Measurements from ENCODE around the gene DMXL1. TPM values are rescaled to one million over a fixed set of nuclear protein-coding genes. Genes with fewer than 3 reads are reported as not detected.

Gene DMXL1
- total RNA-seq, 1 experiment from 2014 or later: 20.6 TPM

DNA sequence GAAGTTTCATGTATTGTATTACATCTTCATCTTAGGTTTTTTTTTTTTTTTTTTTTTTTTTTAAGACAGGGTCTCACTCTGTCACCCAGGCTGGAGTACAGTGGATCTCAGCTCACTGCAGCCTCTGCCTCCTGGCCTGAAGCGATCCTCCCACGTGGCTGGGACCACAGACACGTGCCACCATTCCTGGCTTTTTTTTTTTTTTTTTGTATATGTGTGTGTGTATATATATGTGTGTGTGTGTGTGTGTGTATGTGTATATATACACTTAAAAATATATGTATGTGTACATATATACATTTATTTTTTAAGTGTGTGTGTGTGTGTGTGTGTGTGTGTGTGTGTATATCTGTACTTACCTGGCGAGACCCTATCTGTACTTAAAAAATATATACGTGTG, 6.6 kb downstream of the DMXL1 start:
- Histone ChIP-seq H3K79me2 (ENCODE audit: low read length) (peaks cover 80% of the 10 kb centered on the region), H3K27ac (ENCODE audit: low read length) (no peak overlapping the region), H2AFZ (ENCODE audit: low read length) (no peak overlapping the region), H4K20me1 (ENCODE audit: low read length) (peaks cover 2% of the 10 kb centered on the region; the same call in 1 of the 2 replicates), H3K27me3 (ENCODE audit: low read length) (no peaks in the 10 kb centered on the region), H3K36me3 (ENCODE audit: low read depth, low read length) (no peaks in the 10 kb centered on the region), H3K9ac (ENCODE audit: low read length) (no peak overlapping the region), H3F3A (ENCODE audit: low read length, unreplicated experiment) (no peaks in the 10 kb centered on the region), H3K9me3 (ENCODE audit: low read length) (no peaks in the 10 kb centered on the region), H3K9me2 (replicated peaks; ENCODE audit: low read length) (no peaks in the 10 kb centered on the region), H3K4me1 (ENCODE audit: insufficient read depth, low read length) (peaks cover 10% of the 10 kb centered on the region), H3K4me3 (ENCODE audit: low read length) (no peak overlapping the region), H3K4me2 (ENCODE audit: low read length) (no peak overlapping the region)
- DNase-seq (no peak), ATAC-seq (no peak)
- no peak for TF ChIP-seq CTCF (conservative IDR thresholded peaks at IDR 0.05; ENCODE audit: low read depth, low read length)
- no peak for TF ChIP-seq EZH2phosphoT487 (IDR thresholded peaks at IDR 0.05; ENCODE audit: borderline replicate concordance, low read length)
- no peak for TF ChIP-seq EZH2 (IDR thresholded peaks at IDR 0.05; ENCODE audit: low read length, unreplicated experiment)
- no TSS peak for BruUV-seq (replicated peaks)
- intact Hi-C loops (cut with micrococcal nuclease): no loop called here
- ChIA-PET CTCF (interaction anchor here (0.6 kb wide), 1 partner anchor 351 kb away, joined by 8 read pairs; no protein-coding TSS in a partner anchor), POLR2A (ENCODE audit: unreplicated experiment) (no interaction called here)

DNA sequence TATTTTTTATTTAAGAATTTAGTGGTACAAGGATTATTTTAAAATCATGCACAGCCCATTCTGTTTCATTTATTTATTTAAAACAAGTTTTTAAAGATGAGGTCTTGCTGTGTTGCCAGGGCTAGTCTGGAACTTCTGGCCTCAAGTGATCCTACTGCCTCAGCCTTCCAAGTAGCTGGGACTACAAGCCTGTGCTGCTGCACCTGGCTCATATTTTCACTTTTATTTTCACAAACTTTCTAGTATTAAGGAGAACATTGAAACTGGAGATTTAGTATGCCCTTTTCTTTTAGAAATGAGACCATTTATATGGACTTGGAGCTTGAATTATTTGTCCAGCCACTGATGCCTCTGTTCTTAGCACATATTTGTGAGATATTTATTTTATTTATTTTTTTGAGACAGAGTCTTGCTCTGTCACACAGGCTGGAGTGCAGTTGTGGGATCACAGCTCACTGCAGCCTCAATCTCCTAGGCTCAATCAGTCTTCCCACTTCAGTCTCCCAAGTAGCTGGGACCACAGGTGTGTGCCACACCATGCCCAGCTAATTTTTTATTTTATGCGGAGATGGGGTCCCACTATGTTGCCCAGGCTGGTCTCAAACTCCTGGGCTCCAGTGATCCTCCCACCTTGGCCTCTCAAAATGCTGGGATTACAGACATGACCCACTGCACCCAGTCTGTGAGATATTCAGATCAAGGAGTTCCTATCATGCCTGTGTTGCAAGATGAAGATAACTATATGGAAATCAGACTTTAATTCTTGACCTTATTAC, 7.4 kb downstream of the DMXL1 start:
- Histone ChIP-seq H3K27me3 (ENCODE audit: low read length) (no peaks in the 10 kb centered on the region), H4K20me1 (ENCODE audit: low read length) (peaks cover 2% of the 10 kb centered on the region; the same call in 1 of the 2 replicates), H3K4me1 (ENCODE audit: insufficient read depth, low read length) (peaks cover 2% of the 10 kb centered on the region), H3K79me2 (ENCODE audit: low read length) (peaks cover 72% of the 10 kb centered on the region), H3K4me2 (ENCODE audit: low read length) (no peak overlapping the region), H3K9me3 (ENCODE audit: low read length) (no peaks in the 10 kb centered on the region), H3K27ac (ENCODE audit: low read length) (no peak overlapping the region), H2AFZ (ENCODE audit: low read length) (no peak overlapping the region), H3K9ac (ENCODE audit: low read length) (no peak overlapping the region), H3K36me3 (ENCODE audit: low read depth, low read length) (no peaks in the 10 kb centered on the region), H3K9me2 (replicated peaks; ENCODE audit: low read length) (no peaks in the 10 kb centered on the region), H3K4me3 (ENCODE audit: low read length) (no peak overlapping the region), H3F3A (ENCODE audit: low read length, unreplicated experiment) (no peaks in the 10 kb centered on the region)
- ATAC-seq (no peak), DNase-seq (no peak)
- no peak for TF ChIP-seq CTCF (conservative IDR thresholded peaks at IDR 0.05; ENCODE audit: low read depth, low read length)
- no peak for TF ChIP-seq EZH2phosphoT487 (IDR thresholded peaks at IDR 0.05; ENCODE audit: borderline replicate concordance, low read length)
- TF ChIP-seq EZH2 (IDR thresholded peaks at IDR 0.05; ENCODE audit: low read length, unreplicated experiment): no peak
- intact Hi-C loops (cut with micrococcal nuclease): no loop called here
- ChIA-PET POLR2A (ENCODE audit: unreplicated experiment) (no interaction called here), CTCF (no interaction called here)
- BruUV-seq (replicated peaks): no TSS peak

GRCh38 chr5:119078861-119079260, 8.0 kb downstream of the DMXL1 start:
- H3K9ac ChIP-seq (ENCODE audit: low read length): no peak overlapping the region
- no TSS peak for BruUV-seq (replicated peaks)
- H4K20me1 ChIP-seq (ENCODE audit: low read length): peaks cover 2% of the 10 kb centered on the region; the same call in 1 of the 2 replicates
- no peak for ATAC-seq
- no peak overlapping the region for H3K27ac ChIP-seq (ENCODE audit: low read length)
- H3K36me3 ChIP-seq (ENCODE audit: low read depth, low read length): no peaks in the 10 kb centered on the region
- DNase-seq: no peak
- H3K27me3 ChIP-seq (ENCODE audit: low read length): no peaks in the 10 kb centered on the region
- intact Hi-C loops (cut with micrococcal nuclease): no loop called here
- no peaks in the 10 kb centered on the region for H3F3A ChIP-seq (ENCODE audit: low read length, unreplicated experiment)
- no peaks in the 10 kb centered on the region for H3K9me3 ChIP-seq (ENCODE audit: low read length)
- no peak overlapping the region for H2AFZ ChIP-seq (ENCODE audit: low read length)
- peaks cover 66% of the 10 kb centered on the region for H3K79me2 ChIP-seq (ENCODE audit: low read length)
- no peak overlapping the region for H3K4me3 ChIP-seq (ENCODE audit: low read length)
- H3K9me2 ChIP-seq (replicated peaks; ENCODE audit: low read length): no peaks in the 10 kb centered on the region
- no peaks in the 10 kb centered on the region for H3K4me1 ChIP-seq (ENCODE audit: insufficient read depth, low read length)
- no peak overlapping the region for H3K4me2 ChIP-seq (ENCODE audit: low read length)
- CTCF ChIA-PET: no interaction called here
- POLR2A ChIA-PET (ENCODE audit: unreplicated experiment): no interaction called here
- no peak for TF ChIP-seq EZH2phosphoT487 (IDR thresholded peaks at IDR 0.05; ENCODE audit: borderline replicate concordance, low read length)
- no peak for TF ChIP-seq EZH2 (IDR thresholded peaks at IDR 0.05; ENCODE audit: low read length, unreplicated experiment)
- no peak for TF ChIP-seq CTCF (conservative IDR thresholded peaks at IDR 0.05; ENCODE audit: low read depth, low read length)
